GM18502 (cell line): Measurements from ENCODE around the gene MCM7.
A peak's percentile ranks its signal among the peaks of the same experiment; 100 is the strongest.

Source experiments
- ATAC-seq: cut with Tn5 transposase; IDR thresholded peaks from one replicate; pipeline ENCODE4 v1.9.1; 2021; ENCODE audit warnings: mild to moderate bottlenecking; ENCODE audit not compliant: unreplicated experiment, poor library complexity

Gene MCM7

DNA sequence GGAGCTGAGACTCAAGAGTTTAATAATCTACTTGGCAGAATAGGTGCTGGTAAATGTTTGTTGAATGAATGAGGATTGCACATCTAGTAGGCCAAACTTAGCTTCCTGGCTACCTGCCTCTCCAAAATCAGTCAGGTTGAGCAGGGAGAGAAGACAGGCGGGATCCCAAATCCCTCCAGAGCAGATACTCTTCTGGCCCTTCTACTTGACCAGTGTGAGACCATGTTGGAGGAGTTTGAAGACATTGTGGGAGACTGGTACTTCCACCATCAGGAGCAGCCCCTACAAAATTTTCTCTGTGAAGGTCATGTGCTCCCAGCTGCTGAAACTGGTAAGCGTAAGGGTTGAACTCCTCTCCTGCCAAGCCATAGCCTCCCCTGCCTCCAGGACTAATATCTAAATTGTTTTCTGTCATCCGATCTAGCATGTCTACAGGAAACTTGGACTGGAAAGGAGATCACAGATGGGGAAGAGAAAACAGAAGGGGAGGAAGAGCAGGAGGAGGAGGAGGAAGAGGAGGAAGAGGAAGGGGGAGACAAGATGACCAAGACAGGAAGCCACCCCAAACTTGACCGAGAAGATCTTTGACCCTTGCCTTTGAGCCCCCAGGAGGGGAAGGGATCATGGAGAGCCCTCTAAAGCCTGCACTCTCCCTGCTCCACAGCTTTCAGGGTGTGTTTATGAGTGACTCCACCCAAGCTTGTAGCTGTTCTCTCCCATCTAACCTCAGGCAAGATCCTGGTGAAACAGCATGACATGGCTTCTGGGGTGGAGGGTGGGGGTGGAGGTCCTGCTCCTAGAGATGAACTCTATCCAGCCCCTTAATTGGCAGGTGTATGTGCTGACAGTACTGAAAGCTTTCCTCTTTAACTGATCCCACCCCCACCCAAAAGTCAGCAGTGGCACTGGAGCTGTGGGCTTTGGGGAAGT lies 23.4 kb upstream of the MCM7 start:
- no peak for ATAC-seq

DNA sequence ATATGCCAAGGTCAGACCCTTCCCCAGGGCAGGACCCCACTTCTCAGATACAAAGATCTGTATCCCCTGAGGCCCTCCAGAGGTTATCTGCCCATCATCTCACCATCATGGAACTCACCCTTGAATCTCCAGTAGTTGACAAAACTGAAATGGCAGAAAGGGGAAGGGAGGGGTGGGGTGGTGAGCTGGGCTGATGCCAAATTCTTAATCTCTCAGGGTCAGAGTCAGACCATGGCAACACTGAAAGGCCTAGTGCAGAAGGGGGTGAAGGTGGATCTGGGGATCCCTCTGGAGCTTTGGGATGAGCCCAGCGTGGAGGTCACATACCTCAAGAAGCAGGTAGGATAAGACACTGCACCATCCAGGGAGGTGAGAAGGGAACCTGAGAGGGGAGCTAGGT lies 21.4 kb upstream of the MCM7 start:
- ATAC-seq: no peak

DNA sequence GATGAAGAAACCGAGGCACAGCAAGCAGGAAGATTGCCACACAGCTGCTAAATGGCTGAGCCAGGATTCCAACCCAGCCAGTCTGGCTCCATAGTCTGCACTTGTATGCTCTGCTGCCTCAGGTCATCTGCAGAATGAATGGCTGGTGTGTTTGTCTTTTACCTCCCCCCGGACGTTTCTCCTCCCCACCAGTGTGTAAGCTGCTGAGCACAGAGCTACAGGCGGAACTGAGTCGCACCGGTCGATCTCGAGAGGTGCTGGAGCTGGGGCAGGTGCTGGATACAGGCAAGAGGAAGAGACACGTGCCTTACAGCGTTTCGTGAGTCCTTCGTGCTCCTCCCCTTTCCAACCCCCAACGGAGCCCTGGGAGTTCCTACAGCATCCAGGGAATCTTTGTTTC lies 20.9 kb upstream of the MCM7 start:
- ATAC-seq: no peak

GRCh38 chr7:100120733-100121036 lies 19.5 kb upstream of the MCM7 start:
- no peak for ATAC-seq

GRCh38 chr7:100119970-100120732 lies 19.0 kb upstream of the MCM7 start:
- peak; percentile 33 for ATAC-seq

- peak; percentile 77 for ATAC-seq
Measured at GRCh38 chr7:100119072-100119969, 18.1 kb upstream of the MCM7 start, which contains the start of the genes CNPY4 and TAF6. Gene CNPY4, plus strand, starts transcription at chr7:100119634. Its CDS starts 111 bp downstream, at chr7:100119745. Gene TAF6, minus strand, starts transcription at chr7:100119358. Its CDS starts 5,149 bp downstream, at chr7:100114209.

DNA sequence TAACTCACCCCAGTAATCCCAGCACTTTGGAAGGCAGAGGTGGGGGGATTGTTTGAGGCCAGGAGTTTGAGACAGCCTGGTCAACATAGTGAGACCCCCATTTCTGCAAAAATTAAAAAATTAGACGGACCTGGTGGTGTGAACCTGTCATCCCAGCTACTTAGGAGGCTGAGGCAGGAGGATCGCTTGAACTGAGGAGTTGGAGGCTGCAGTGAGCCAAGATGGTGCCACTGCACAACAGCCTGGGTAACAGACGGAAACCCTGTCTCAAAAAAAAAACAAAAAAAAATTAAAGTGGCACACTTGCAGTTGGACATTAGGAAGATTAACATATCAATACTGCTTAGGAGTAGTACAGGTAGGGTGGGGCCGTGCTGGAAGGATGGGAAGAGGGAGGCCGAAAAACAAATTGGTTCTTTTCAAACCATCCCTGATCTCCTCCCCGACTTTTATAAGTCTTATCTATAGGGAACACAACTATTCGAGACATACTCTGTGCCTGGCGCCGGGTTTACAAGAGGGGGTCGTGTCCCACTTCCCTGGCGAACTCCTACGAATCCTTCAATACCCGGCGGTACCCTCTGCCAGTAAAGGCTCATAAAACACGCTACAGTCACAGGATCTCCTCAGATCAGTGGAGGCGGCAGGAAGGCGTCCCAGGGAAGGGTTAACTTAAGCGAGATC lies 17.3 kb upstream of the MCM7 start:
- ATAC-seq: no peak

DNA sequence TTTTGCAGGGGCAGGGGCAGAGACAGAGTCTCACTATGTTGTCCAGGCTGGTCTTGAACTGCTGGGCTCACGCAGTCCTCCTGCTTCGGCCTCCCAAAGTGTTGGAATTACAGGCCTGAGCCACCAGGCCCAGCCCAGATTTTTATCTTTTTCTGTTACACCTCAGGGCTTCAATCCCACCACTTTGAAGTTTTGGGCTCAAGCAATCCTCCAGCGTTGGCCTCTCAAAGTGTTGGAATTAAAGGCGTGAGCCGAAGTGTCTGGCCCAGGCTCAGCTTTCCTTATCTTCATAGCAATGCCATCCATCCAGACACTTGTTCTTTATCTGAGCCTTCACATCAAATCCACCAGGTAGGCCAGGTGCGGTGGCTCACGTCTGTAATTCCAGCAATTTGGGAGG lies 13.8 kb upstream of the MCM7 start:
- no peak for ATAC-seq

DNA sequence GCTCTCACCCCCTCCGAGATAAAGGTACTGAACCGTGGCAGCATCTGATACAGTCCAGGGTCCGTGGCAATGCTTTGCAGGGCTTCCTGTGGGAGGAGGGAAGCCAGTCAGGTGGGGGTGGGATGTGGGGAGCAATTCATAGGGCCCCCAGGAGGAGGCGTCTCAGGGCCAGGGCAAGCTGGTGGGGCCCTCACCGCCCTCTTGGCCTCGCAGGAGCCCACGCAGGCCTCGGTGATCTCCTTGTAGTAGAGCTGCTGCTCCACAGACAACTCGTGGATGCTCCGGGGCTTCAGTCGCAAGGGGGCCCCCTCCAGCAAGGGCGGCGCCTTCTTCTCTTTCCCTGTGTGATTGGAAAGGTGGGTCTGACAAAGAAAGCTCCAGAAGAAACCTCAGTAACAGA lies 10.7 kb upstream of the MCM7 start:
- no peak for ATAC-seq

DNA sequence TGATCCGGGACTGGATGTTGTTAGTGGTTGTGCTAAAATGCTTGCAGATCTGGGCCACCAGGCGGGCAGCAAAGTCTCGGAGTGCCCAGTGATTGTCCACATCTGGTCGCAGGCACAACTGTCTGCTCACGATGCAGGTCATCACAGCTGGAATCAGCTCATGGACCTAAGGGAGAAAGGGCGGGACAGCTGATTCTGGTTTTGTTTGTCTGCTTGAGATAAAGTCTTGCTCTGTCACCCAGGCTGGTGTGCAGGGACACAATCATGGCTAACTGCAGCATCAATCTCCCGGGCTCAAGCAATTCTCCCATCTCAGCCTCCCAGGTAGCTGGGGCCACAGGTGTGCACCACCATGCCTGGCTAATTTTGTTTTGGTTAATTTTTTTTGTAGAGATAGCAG lies 10.0 kb upstream of the MCM7 start:
- ATAC-seq: no peak

GRCh38 chr7:100109521-100110163 lies 8.4 kb upstream of the MCM7 start:
- ATAC-seq: no peak

DNA sequence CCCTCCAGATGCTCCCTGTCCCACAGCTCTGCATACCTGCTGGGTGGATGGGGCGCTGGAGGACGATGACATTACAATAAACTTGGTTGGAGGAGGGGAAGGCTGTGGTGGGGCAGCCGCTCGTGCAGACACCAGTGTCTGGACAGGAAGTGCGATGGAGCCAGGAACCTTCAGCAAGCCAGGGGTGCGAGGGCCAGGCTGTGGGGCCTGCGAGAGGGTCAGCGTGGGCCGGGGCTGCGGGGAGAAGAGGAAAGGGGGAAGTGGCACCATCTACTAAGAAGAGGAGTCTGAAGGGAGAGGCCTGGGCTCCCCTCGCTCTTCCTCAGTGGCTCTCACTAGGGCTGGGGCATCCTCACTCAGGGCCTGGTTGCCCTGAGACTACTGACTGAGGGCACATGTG lies 6.7 kb upstream of the MCM7 start:
- ATAC-seq: no peak

GRCh38 chr7:100107125-100107737 lies 6.0 kb upstream of the MCM7 start:
- ATAC-seq: no peak

DNA sequence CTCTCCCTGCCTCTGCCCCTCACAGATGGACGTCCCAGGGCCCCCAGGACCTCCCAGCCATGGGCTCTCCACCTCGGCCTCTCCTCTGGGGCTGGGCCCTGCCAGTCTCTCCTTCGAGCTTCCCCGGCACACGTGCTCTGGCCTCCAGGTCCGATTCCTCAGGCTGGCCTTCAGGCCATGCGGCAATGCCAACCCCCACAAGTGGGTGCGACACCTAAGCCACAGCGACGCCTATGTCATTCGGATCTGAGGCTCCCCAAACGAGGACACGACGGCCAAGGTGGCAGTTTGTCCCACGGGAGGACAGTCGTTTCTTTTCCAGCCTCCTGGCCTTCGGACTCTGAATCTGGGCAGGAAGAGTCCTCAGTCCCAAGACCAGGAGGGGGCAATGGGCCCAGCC lies 5.4 kb upstream of the MCM7 start:
- ATAC-seq: no peak

DNA sequence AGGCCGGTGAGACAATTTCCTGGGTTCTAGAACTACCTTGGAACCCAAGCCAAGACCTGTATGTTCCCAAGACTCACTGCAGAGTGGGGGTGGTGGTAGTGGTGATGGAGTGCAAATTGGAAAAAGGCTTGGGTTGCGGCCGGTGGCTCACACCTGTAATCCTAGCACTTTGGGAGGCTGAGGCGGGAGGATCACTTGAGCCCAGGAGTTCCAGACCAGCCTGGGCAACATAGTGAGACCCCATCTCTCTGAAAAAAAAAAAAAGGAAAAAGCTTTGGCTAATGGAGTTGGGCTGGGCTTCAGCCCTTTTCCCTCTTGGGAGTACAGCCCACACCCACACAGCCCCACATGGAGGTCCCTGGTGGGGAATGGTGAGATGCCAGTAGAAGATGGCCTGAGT lies 4.3 kb upstream of the MCM7 start:
- no peak for ATAC-seq

DNA sequence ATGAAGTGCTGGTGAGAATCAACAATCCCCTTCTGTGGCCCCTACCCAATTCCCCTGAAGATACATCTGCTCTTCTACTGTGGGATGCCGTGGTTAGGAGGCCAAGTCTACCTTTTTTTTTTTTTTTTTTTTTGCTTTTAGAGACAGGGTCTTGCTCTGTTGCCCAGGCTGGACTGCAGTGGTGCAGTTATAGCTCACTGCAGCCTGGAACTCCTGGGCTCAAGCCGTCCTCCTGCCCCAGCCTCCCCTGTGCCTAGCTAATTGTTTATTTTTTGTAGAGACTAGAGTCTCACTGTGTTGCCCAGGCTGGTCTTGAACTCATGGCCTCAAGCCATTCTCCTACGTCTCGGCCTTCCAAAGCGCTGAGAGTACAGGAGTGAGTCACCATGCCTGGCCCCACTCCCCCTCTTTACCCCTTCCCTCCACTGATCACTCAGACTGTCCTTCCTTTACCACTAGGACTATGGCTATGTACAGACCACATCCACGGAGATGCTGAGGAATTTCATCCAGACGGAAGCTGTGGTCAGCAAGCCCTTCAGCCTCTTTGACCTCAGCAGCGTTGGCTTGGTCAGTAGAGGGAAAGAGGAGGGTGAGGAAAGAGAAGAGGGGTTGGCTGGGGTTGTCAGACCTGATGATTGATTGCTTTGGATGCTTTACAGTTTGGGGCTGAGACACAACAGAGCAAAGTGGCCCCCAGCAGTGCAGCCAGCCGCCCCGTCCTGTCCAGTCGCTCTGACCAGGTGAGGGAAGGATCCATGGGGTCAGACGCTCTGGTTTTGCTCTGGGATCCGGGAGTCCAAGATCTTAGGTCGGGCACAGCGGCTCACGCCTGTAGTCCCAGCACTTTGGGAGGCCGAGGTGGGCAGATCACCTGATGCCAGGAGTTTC lies 2.0 kb upstream of the MCM7 start:
- no peak for ATAC-seq

GRCh38 chr7:100100420-100101015 lies 679 bp downstream of the MCM7 start:
- peak; percentile 61 for ATAC-seq

GRCh38 chr7:100099452-100099851 lies 1.7 kb downstream of the MCM7 start:
- no peak for ATAC-seq
